ENCODE results near the gene EXD3.
A peak's percentile ranks its signal among the peaks of the same experiment; 100 is the strongest.

EXD3 gene

DNA sequence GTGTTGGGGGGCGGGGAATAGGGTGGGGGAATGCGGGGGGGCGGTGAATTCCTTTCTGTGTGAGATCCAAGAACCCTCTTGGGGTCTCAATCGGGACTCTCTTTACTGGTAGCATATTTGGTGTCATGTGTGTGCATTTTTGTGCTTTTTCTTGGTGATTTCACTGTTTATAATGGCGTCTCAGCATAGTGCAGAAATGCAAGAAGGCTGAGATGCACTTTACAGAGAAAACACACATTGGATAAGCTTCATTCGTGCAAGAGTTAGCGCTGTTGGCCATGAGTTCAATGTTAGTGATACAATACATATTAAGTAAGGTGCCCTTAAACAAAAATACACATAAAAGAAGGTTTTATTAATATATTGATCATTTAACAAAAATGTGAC is 19.0 kb upstream of the EXD3 start:
- Mint-ChIP-seq H3K9me3 (ENCODE audit: low read depth) (no peaks in the 10 kb centered on the region), H3K27me3 (peaks cover 6% of the 10 kb centered on the region), H3K27ac (no peak overlapping the region), H3K4me1 (ENCODE audit: low read depth) (peaks cover 10% of the 10 kb centered on the region), H3K4me3 (peak overlapping the region; percentile 73), H3K36me3 (no peaks in the 10 kb centered on the region)

DNA sequence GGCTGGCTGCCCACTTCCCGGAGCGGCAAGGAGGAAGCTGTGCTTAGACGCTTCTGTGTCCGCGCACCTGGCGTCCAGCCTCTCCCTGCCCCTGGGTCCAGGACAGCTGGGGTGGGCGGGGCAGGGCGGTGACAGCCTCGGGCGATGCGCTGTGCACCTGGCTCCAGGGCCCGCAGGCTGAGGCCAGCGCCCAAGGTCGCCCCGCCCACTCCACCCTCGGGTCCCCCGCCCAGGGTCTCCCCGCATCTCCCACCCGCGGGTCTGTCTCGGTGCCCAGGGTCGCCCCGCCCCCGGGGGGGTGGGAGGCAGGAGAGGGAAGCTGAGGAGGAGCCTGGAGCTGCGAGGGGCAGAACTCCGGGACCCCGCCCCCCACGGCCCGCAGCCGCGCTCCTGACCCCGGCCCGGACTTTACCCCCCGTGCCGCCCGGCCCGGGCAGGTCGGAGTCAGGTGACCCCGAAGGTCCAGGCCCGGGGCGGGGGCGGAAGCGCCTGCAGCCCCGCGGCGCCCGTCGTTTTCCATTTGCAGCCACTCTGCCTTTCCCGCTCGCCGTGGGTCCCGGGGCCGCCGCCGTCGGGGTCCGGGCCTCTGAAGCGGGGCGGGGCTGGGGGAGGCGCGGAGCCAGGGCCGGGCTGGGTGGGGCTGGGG is 18.4 kb upstream of the EXD3 start, which contains the start of gene ENTPD8:
Gene ENTPD8 (minus strand): TSS at position 69 of the 646 bp plus-strand sequence. CDS start 3,072 bp downstream, outside the sequence.
- H3K27me3 Mint-ChIP-seq = peaks cover 6% of the 10 kb centered on the region
- H3K4me1 Mint-ChIP-seq (ENCODE audit: low read depth) = peaks cover 10% of the 10 kb centered on the region
- no peak within 1 kb of the TSS for H3K27ac Mint-ChIP-seq
- no peaks in the 10 kb centered on the region for H3K9me3 Mint-ChIP-seq (ENCODE audit: low read depth)
- no peaks in the 10 kb centered on the region for H3K36me3 Mint-ChIP-seq
- H3K4me3 Mint-ChIP-seq = peak within 1 kb of the TSS; percentile 73

GRCh38 chr9:137439158-137439714 is 16.3 kb upstream of the EXD3 start:
- H3K27ac Mint-ChIP-seq = no peak overlapping the region
- H3K27me3 Mint-ChIP-seq = peaks cover 6% of the 10 kb centered on the region
- peak overlapping the region; percentile 10 for H3K4me3 Mint-ChIP-seq
- H3K36me3 Mint-ChIP-seq = no peaks in the 10 kb centered on the region
- peaks cover 3% of the 10 kb centered on the region for H3K4me1 Mint-ChIP-seq (ENCODE audit: low read depth)
- H3K9me3 Mint-ChIP-seq (ENCODE audit: low read depth) = no peaks in the 10 kb centered on the region

GRCh38 chr9:137438591-137439157 is 15.7 kb upstream of the EXD3 start:
- no peaks in the 10 kb centered on the region for H3K36me3 Mint-ChIP-seq
- peaks cover 6% of the 10 kb centered on the region for H3K27me3 Mint-ChIP-seq
- H3K4me1 Mint-ChIP-seq (ENCODE audit: low read depth) = peaks cover 3% of the 10 kb centered on the region
- no peak overlapping the region for H3K4me3 Mint-ChIP-seq
- no peak overlapping the region for H3K27ac Mint-ChIP-seq
- H3K9me3 Mint-ChIP-seq (ENCODE audit: low read depth) = no peaks in the 10 kb centered on the region

DNA sequence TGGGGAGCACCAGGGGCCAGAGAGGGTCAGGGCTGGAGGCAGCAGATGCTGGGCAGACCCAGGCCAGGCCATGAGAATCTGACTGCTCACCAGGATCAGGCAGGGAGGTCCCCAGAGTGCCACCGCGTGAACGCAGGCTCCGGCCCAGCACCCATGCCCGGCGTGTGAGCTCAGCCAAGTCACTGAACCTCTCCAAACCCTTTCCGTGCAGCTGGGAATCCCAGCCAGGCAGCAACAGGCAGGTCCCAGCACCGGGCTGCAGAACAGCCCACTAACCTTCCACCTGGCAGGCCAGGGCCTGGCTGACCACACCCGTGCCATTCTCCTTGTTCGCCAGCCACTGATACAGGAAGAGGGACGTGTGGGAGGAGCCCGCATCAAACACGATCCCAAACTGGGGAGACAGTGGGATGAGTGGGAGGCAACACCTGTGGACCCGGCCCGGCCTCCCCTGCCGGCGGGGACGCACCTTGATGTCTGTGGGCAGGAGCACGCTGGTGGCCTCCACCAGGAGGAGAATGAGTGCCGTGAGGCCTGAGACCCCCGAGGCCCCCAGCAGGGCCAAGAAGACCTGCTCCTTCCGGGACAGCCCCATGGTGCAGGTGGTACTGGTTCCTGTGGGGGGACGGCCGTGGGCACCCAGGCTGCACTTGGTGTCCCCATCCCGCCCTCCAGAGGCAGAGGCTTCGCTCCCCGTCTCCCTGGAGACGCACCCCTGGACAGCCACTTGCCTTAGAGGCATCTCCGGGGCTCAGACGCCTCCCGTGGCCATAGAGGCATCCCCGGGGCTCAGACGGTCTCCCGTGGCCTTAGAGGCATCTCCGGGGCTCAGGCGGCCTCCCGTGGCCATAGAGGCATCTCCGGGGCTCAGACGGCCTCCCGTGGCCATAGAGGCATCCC is 15.0 kb upstream of the EXD3 start:
- Mint-ChIP-seq H3K9me3 (ENCODE audit: low read depth) (no peaks in the 10 kb centered on the region), H3K4me3 (no peak overlapping the region), H3K27ac (no peak overlapping the region), H3K36me3 (no peaks in the 10 kb centered on the region), H3K27me3 (peaks cover 4% of the 10 kb centered on the region), H3K4me1 (ENCODE audit: low read depth) (peaks cover 3% of the 10 kb centered on the region)

DNA sequence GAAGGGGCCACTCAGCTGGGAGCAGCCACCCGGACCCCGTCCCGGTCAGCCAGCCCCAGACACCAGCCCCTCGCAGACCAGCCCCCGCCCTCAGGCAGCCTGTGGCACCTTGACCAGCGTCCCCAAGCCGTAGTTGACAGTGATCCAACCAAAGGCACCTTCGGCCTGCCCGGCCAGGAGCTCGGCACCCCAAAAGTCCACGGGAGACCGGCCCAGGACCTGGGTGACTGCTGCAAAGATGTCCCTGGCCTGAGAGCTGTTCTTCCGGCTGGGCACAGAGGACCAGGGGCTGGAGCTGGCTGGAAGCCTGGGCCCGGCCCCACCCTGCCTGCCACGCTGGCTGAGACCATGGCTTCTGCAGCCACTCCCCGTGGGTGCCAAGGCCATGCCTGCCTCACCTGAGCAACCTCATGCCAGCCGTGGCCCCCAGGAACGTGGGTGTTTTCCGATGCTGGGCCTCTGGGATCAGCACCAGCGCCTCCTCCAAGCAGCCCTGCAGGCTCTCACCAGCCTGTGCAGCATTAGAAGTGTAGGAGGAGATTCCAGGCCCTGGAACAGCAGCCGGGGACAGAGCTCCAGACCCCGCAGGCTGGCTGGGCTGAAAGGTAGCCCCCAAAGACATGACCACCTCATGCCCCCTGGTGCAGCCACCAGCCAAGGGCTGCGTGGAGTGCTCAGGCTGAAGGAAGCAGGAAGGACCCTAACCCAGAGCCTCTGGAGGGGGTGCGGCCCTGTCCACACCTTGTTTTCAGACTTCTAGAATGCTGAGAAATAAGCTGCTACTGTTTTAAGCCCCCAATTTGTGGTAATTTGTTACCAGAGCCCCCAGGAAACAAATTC is 14.0 kb upstream of the EXD3 start:
- Mint-ChIP-seq H3K4me3 (no peak overlapping the region), H3K36me3 (no peaks in the 10 kb centered on the region), H3K4me1 (ENCODE audit: low read depth) (peaks cover 2% of the 10 kb centered on the region), H3K27me3 (peaks cover 2% of the 10 kb centered on the region), H3K9me3 (ENCODE audit: low read depth) (no peaks in the 10 kb centered on the region), H3K27ac (no peak overlapping the region)

- Mint-ChIP-seq H3K36me3 (no peaks in the 10 kb centered on the region), H3K4me1 (ENCODE audit: low read depth) (no peaks in the 10 kb centered on the region), H3K27ac (no peak overlapping the region), H3K4me3 (no peak overlapping the region), H3K9me3 (ENCODE audit: low read depth) (no peaks in the 10 kb centered on the region), H3K27me3 (no peaks in the 10 kb centered on the region)
Observed at GRCh38 chr9:137435980-137436760, 13.2 kb upstream of the EXD3 start.

DNA sequence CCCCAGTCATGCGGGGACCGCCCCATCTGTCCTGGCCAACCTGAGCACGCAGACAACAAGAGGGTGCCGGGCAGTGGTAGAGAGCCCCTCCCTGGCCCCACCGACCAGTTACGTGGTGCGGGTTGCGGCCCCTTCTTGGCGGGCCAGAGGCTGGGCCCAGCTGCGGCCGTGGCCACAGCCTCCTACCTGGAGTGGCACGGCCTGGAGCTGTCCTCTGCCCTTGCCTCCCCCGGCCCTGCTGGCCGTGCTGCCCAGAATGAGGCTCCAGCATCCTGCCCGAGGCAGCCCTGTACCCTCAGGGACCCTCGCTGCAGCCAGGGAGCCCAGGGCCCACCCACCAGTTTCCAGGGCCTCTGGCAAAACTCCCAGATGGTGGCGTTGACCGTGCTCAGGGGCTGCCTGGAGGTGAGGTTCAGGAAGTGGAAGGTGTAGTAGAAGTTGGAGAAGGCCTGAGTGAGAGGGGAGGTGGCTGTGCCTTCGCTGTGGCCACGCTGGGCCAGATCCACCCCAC is 12.5 kb upstream of the EXD3 start:
- Mint-ChIP-seq H3K27ac (no peak overlapping the region), H3K4me1 (ENCODE audit: low read depth) (no peaks in the 10 kb centered on the region), H3K27me3 (no peaks in the 10 kb centered on the region), H3K4me3 (no peak overlapping the region), H3K36me3 (no peaks in the 10 kb centered on the region), H3K9me3 (ENCODE audit: low read depth) (no peaks in the 10 kb centered on the region)

DNA sequence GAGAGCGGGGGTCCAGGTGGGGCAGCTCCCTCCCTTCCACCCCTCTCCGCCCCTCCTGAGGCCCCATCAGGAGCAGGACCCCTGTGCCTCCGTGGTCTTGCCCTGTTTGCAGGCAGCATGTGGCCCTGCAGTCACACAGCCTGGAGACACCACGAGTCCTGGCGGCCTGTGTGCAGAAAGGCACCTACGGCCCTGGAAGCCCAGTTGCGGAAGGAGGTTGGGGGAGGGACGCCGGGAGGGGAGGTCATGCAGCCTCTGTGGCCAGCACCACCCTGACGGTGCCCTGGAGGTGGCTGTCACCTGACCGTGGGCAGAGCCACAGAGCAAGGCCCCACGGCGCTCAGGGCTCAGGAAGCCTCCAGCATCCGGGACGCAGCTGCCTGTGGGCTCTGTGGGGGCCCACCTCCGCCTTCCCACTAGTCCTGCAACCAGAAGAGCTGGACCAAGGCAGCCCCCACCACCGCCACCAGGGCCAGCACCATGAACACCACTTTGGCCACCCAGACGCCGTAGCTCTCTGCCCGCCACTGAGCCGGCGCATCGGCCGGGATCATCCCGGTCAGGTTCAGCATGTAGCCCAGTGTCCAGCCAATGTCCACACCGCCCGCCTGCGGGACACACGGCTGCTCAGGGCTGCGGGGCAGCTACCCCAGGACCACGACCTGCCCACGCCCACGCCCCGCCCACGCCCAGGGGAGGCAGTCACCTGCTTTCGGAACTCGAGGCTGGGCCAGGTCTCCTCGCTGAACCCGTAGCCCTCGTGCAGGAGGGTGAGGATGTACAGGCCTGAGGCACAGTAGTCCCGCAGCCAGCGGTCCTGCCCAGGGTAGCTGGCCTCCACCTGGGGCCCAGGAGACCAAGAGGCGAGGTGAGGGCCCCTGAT is 11.8 kb upstream of the EXD3 start:
- H3K36me3 Mint-ChIP-seq = no peaks in the 10 kb centered on the region
- no peaks in the 10 kb centered on the region for H3K9me3 Mint-ChIP-seq (ENCODE audit: low read depth)
- no peaks in the 10 kb centered on the region for H3K4me1 Mint-ChIP-seq (ENCODE audit: low read depth)
- H3K27me3 Mint-ChIP-seq = no peaks in the 10 kb centered on the region
- no peak overlapping the region for H3K27ac Mint-ChIP-seq
- no peak overlapping the region for H3K4me3 Mint-ChIP-seq

DNA sequence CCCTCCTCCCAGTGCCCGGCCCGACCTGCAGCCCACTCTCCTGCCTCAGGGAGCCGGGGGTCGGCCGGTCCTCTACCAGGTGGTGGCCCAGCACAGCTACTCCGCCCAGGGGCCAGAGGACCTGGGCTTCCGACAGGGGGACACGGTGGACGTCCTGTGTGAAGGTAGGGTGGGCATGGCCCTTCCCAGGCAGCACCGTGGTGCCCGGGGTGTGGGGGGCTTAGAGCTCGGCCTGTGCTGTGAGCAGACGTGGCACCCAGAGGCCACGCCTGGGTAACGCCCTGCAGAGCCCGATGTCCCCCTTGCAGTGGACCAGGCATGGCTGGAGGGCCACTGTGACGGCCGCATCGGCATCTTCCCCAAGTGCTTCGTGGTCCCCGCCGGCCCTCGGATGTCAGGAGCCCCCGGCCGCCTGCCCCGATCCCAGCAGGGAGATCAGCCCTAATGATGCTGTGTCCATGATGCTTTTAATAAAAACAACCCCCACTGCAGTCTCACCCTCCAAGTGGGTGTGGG is 11.0 kb upstream of the EXD3 start:
- no peak overlapping the region for H3K27ac Mint-ChIP-seq
- H3K27me3 Mint-ChIP-seq = no peaks in the 10 kb centered on the region
- H3K4me1 Mint-ChIP-seq (ENCODE audit: low read depth) = no peaks in the 10 kb centered on the region
- H3K36me3 Mint-ChIP-seq = no peaks in the 10 kb centered on the region
- H3K4me3 Mint-ChIP-seq = no peak overlapping the region
- no peaks in the 10 kb centered on the region for H3K9me3 Mint-ChIP-seq (ENCODE audit: low read depth)

- no peaks in the 10 kb centered on the region for H3K36me3 Mint-ChIP-seq
- no peak overlapping the region for H3K4me3 Mint-ChIP-seq
- no peaks in the 10 kb centered on the region for H3K27me3 Mint-ChIP-seq
- no peaks in the 10 kb centered on the region for H3K9me3 Mint-ChIP-seq (ENCODE audit: low read depth)
- H3K27ac Mint-ChIP-seq = no peak overlapping the region
- H3K4me1 Mint-ChIP-seq (ENCODE audit: low read depth) = no peaks in the 10 kb centered on the region
Observed at GRCh38 chr9:137433349-137433915, 10.5 kb upstream of the EXD3 start.

- no peaks in the 10 kb centered on the region for H3K36me3 Mint-ChIP-seq
- no peaks in the 10 kb centered on the region for H3K4me1 Mint-ChIP-seq (ENCODE audit: low read depth)
- no peak overlapping the region for H3K4me3 Mint-ChIP-seq
- H3K27ac Mint-ChIP-seq = no peak overlapping the region
- no peaks in the 10 kb centered on the region for H3K9me3 Mint-ChIP-seq (ENCODE audit: low read depth)
- H3K27me3 Mint-ChIP-seq = no peaks in the 10 kb centered on the region
Observed at GRCh38 chr9:137432687-137433348, 9.9 kb upstream of the EXD3 start.
